Stimulated activated CD4-positive, alpha-beta T cell treated with anti-CD3 and anti-CD28 coated beads, Interleukin-4, amount 100 ng/mL, for 1 hour (primary cell): ENCODE measurements around the gene MED17.

ENCODE experiments used
- DNase-seq: peaks from one replicate; pipeline ENCODE4 v3.0.0-alpha.2; 2020

MED17 gene

GRCh38 chr11:93817426-93818348 is 33.6 kb downstream of the MED17 start:
- no peak for DNase-seq

- DNase-seq = no peak
These were observed 36.0 kb downstream of the MED17 start for GRCh38 chr11:93819966-93820695.

- DNase-seq = no peak
These were observed 36.8 kb downstream of the MED17 start for GRCh38 chr11:93820847-93821246.

GRCh38 chr11:93821617-93822016 is 37.5 kb downstream of the MED17 start:
- no peak for DNase-seq

GRCh38 chr11:93822359-93822758 is 38.3 kb downstream of the MED17 start:
- DNase-seq = no peak

- DNase-seq = no peak
These were observed 39.1 kb downstream of the MED17 start for GRCh38 chr11:93823210-93823609.

- DNase-seq = no peak
These were observed 43.3 kb downstream of the MED17 start for GRCh38 chr11:93827363-93827762.

GRCh38 chr11:93829598-93829997 is 45.5 kb downstream of the MED17 start:
- no peak for DNase-seq

- no peak for DNase-seq
These were observed 47.5 kb downstream of the MED17 start for GRCh38 chr11:93831343-93832127.

GRCh38 chr11:93832780-93833179 is 48.7 kb downstream of the MED17 start:
- no peak for DNase-seq

GRCh38 chr11:93838967-93839366 is 54.9 kb downstream of the MED17 start:
- DNase-seq = no peak

GRCh38 chr11:93840180-93840579 is 56.1 kb downstream of the MED17 start:
- no peak for DNase-seq

- no peak for DNase-seq
These were observed 56.9 kb downstream of the MED17 start for GRCh38 chr11:93840981-93841380.

- no peak for DNase-seq
These were observed 57.4 kb downstream of the MED17 start for GRCh38 chr11:93841446-93841845.

GRCh38 chr11:93842034-93842433 is 58.0 kb downstream of the MED17 start:
- no peak for DNase-seq

- no peak for DNase-seq
These were observed 58.4 kb downstream of the MED17 start for GRCh38 chr11:93842461-93842860.

GRCh38 chr11:93843906-93844305 is 59.8 kb downstream of the MED17 start:
- no peak for DNase-seq

GRCh38 chr11:93844568-93844967 is 60.5 kb downstream of the MED17 start:
- no peak for DNase-seq

- DNase-seq = no peak
These were observed 61.4 kb downstream of the MED17 start for GRCh38 chr11:93845181-93846092.

- no peak for DNase-seq
These were observed 62.3 kb downstream of the MED17 start for GRCh38 chr11:93846411-93846810.

- no peak for DNase-seq
These were observed 65.1 kb downstream of the MED17 start for GRCh38 chr11:93849201-93849600.
